Measurements from ENCODE around the gene FGF22. TPM values are rescaled to one million over a fixed set of nuclear protein-coding genes. Genes with fewer than 3 reads are reported as not detected.
"Not testable (repeated sequence)": the region's sequence is repeated elsewhere in the genome, so short reads cannot be mapped to it uniquely, and the experiment has no call there.

Gene FGF22
- polyA plus RNA-seq, 1 donor from 2014 or later: 0.48 TPM

DNA sequence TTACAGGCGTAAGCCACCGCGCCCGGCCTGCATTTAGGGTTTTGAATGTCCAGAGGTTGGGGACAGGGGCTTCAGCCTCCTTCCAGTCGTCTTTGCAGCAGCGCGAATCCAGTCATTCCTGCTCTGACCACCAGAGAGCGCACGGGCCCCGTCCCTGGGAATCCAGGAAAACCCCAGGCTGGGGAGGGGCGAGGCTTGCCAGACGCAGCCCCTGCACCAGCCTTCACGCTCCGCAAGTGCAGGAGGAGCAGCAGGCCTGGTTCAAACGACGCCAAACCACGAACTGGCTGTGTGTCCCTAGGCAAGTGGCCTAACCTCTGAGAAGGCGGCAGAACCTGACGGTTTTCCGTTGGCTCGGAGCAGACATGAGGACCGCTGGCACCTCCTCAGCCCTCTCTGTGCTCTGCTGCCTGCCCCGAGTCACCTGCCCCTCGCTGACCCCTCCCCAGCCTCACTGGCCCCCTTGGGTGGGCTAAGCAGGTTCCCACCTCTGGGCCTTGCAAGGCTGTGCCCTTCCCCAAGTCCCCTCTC is 25.3 kb downstream of the FGF22 start:
- Histone ChIP-seq H3F3A (ENCODE audit: insufficient read depth, low read length, poor library complexity, severe bottlenecking) (no peaks in the 10 kb centered on the region), H3K36me3 (ENCODE audit: insufficient read depth, low read length) (no peaks in the 10 kb centered on the region), H3K9ac (ENCODE audit: low read length) (peak overlapping the region; percentile 16), H3K27ac (ENCODE audit: low read length) (no peak overlapping the region), H4K20me1 (ENCODE audit: insufficient read depth) (peaks cover 11% of the 10 kb centered on the region), H3K4me2 (ENCODE audit: low read length) (no peak overlapping the region), H3K27me3 (ENCODE audit: insufficient read depth, low read depth, low read length) (no peaks in the 10 kb centered on the region), H2AFZ (ENCODE audit: low read depth, low read length) (peak overlapping the region; percentile 24), H3K9me3 (ENCODE audit: low read length) (no peaks in the 10 kb centered on the region), H3K9me2 (ENCODE audit: insufficient read depth, low read length) (no peaks in the 10 kb centered on the region), H3K4me3 (ENCODE audit: low read length) (no peak overlapping the region), H3K79me2 (replicated peaks; ENCODE audit: insufficient read depth, low read length) (peaks cover 28% of the 10 kb centered on the region)
- peak; percentile 38 for TF ChIP-seq MXI1 (conservative IDR thresholded peaks at IDR 0.05; ENCODE audit: poor library complexity, severe bottlenecking)
- TF ChIP-seq RAD21 (conservative IDR thresholded peaks at IDR 0.05): peak; percentile 97
- no peak for TF ChIP-seq POLR2AphosphoS5 (IDR thresholded peaks at IDR 0.05)
- TF ChIP-seq EP300 (conservative IDR thresholded peaks at IDR 0.05; ENCODE audit: poor library complexity, severe bottlenecking): peak; percentile 31
- no peak for TF ChIP-seq EZH2 (IDR thresholded peaks at IDR 0.05; ENCODE audit: borderline replicate concordance, insufficient read depth, low read length, poor library complexity, severe bottlenecking)
- TF ChIP-seq, protein P1, sequence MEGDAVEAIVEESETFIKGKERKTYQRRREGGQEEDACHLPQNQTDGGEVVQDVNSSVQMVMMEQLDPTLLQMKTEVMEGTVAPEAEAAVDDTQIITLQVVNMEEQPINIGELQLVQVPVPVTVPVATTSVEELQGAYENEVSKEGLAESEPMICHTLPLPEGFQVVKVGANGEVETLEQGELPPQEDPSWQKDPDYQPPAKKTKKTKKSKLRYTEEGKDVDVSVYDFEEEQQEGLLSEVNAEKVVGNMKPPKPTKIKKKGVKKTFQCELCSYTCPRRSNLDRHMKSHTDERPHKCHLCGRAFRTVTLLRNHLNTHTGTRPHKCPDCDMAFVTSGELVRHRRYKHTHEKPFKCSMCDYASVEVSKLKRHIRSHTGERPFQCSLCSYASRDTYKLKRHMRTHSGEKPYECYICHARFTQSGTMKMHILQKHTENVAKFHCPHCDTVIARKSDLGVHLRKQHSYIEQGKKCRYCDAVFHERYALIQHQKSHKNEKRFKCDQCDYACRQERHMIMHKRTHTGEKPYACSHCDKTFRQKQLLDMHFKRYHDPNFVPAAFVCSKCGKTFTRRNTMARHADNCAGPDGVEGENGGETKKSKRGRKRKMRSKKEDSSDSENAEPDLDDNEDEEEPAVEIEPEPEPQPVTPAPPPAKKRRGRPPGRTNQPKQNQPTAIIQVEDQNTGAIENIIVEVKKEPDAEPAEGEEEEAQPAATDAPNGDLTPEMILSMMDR (IDR thresholded peaks at IDR 0.05; ENCODE audit: poor library complexity, severe bottlenecking): peak; percentile 97
- TF ChIP-seq SMC3 (conservative IDR thresholded peaks at IDR 0.05; ENCODE audit: poor library complexity): peak; percentile 98
- TF ChIP-seq, protein P2, sequence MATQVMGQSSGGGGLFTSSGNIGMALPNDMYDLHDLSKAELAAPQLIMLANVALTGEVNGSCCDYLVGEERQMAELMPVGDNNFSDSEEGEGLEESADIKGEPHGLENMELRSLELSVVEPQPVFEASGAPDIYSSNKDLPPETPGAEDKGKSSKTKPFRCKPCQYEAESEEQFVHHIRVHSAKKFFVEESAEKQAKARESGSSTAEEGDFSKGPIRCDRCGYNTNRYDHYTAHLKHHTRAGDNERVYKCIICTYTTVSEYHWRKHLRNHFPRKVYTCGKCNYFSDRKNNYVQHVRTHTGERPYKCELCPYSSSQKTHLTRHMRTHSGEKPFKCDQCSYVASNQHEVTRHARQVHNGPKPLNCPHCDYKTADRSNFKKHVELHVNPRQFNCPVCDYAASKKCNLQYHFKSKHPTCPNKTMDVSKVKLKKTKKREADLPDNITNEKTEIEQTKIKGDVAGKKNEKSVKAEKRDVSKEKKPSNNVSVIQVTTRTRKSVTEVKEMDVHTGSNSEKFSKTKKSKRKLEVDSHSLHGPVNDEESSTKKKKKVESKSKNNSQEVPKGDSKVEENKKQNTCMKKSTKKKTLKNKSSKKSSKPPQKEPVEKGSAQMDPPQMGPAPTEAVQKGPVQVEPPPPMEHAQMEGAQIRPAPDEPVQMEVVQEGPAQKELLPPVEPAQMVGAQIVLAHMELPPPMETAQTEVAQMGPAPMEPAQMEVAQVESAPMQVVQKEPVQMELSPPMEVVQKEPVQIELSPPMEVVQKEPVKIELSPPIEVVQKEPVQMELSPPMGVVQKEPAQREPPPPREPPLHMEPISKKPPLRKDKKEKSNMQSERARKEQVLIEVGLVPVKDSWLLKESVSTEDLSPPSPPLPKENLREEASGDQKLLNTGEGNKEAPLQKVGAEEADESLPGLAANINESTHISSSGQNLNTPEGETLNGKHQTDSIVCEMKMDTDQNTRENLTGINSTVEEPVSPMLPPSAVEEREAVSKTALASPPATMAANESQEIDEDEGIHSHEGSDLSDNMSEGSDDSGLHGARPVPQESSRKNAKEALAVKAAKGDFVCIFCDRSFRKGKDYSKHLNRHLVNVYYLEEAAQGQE (IDR thresholded peaks at IDR 0.05; ENCODE audit: borderline replicate concordance): no peak
- TF ChIP-seq TAF1 (IDR thresholded peaks at IDR 0.05; ENCODE audit: low read depth): no peak

DNA sequence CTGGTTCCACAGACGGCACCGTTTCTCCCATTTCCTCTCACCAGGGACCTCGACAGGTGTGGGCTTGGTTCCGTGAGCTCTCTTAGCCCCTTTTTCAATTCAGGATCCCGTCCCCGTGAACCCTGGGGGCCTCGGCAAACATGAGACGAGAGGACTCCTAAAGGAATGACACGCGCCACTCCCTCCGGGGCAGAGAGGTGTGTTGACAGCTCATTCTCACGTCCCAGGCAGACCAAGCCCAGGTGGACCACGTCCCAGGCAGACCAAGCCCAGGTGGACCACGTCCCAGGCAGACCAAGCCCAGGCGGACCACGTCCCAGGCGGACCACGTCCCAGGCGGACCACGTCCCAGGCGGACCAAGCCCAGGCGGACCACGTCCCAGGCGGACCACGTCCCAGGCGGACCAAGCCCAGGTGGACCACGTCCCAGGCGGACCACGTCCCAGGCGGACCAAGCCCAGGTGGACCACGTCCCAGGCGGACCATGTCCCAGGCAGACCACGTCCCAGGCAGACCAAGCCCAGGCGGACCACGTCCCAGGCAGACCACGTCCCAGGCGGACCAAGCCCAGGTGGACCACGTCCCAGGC is 27.4 kb downstream of the FGF22 start:
- not testable (repeated sequence) for H3K9ac ChIP-seq (ENCODE audit: low read length); H3K4me3 ChIP-seq (ENCODE audit: low read length); H3K4me2 ChIP-seq (ENCODE audit: low read length); H3K36me3 ChIP-seq (ENCODE audit: insufficient read depth, low read length); H3F3A ChIP-seq (ENCODE audit: insufficient read depth, low read length, poor library complexity, severe bottlenecking); H3K79me2 ChIP-seq (replicated peaks; ENCODE audit: insufficient read depth, low read length); H3K9me3 ChIP-seq (ENCODE audit: low read length); H3K27me3 ChIP-seq (ENCODE audit: insufficient read depth, low read depth, low read length); H2AFZ ChIP-seq (ENCODE audit: low read depth, low read length); H4K20me1 ChIP-seq (ENCODE audit: insufficient read depth); H3K27ac ChIP-seq (ENCODE audit: low read length); H3K9me2 ChIP-seq (ENCODE audit: insufficient read depth, low read length)

- H3K9ac ChIP-seq (ENCODE audit: low read length); H3K27me3 ChIP-seq (ENCODE audit: insufficient read depth, low read depth, low read length); H3K36me3 ChIP-seq (ENCODE audit: insufficient read depth, low read length); H3K79me2 ChIP-seq (replicated peaks; ENCODE audit: insufficient read depth, low read length); H2AFZ ChIP-seq (ENCODE audit: low read depth, low read length); H3K4me3 ChIP-seq (ENCODE audit: low read length); H3F3A ChIP-seq (ENCODE audit: insufficient read depth, low read length, poor library complexity, severe bottlenecking); H3K27ac ChIP-seq (ENCODE audit: low read length); H3K4me2 ChIP-seq (ENCODE audit: low read length); H3K9me3 ChIP-seq (ENCODE audit: low read length); H4K20me1 ChIP-seq (ENCODE audit: insufficient read depth); H3K9me2 ChIP-seq (ENCODE audit: insufficient read depth, low read length): not testable (repeated sequence)
Observed at GRCh38 chr19:668675-669434, 29.2 kb downstream of the FGF22 start.
